Karpas-422 (cell line): ENCODE measurements around the gene NVL. TPM values are rescaled to one million over a fixed set of nuclear protein-coding genes. Genes with fewer than 3 reads are reported as not detected.

Experiments used
- small RNA-seq: library from RNA; depleted of rRNA; stranded (forward); fragments of <200 nt; gene quantifications from one replicate; pipeline ENCODE3, GENCODE V24; 2014
- total RNA-seq: library from RNA; depleted of rRNA; stranded (reverse); fragments of >200 nt; shearing (Covaris generic); gene quantifications from 2 replicates; pipeline ENCODE4 v1.2.3, GENCODE V29; 2014; ENCODE audit warnings: low replicate concordance; rRNA removed

The NVL gene
- total RNA-seq, 1 experiment from 2014 or later, result 27.1 TPM

Small RNA genes lying within 50 kb of the gene (small RNA-seq; reads per million reads assigned to genes)
- gene MIR320B2 (not detected), gene RF00139 (not detected), gene RNU6-1008P (not detected)

Other genes starting within 250 kb of the NVL start
- 20.8 and 33.4 TPM in 2 replicates for gene FBXO28, start 216.1 kb downstream of the NVL start, total RNA-seq
- gene DEGS1, start 146.9 kb downstream of the NVL start, total RNA-seq, result 12.9 and 36.1 TPM in 2 replicates
- 23.9 and 49.1 TPM in 2 replicates for gene CNIH4, start 26.7 kb upstream of the NVL start, total RNA-seq
- 66.3 and 95.2 TPM in 2 replicates for gene WDR26, start 104.6 kb upstream of the NVL start, total RNA-seq